Limb (tissue), 2 donors: ENCODE data around the gene CLPSL2.

ENCODE experiments used
- DNase-seq, 2 donors: peaks; one replicate each; pipeline ENCODE4 v3.0.0-alpha.2; 2016; ENCODE audit errors: extremely low spot score in 2 of 2

CLPSL2 gene

DNA sequence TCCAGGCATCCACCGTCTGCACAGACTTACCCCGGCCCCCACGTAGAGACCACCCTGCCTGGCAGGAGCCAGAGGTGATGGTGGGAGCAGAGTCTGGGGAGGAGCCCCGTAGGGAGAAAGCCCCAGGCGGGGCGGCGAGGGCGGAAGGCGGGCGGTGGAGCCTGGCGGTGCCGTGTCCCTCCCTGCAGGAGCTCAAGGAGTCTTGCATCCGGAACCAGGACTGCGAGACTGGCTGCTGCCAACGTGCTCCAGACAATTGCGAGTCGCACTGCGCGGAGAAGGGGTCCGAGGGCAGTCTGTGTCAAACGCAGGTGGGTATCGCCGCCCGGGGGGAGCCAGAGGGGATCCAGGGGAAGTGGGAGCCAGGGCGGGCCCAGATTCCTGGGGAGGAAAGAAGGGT lies 10.4 kb downstream of the CLPSL2 start:
- no peak for DNase-seq

GRCh38 chr6:35787266-35788218 lies 11.1 kb downstream of the CLPSL2 start:
- no peak for DNase-seq

DNA sequence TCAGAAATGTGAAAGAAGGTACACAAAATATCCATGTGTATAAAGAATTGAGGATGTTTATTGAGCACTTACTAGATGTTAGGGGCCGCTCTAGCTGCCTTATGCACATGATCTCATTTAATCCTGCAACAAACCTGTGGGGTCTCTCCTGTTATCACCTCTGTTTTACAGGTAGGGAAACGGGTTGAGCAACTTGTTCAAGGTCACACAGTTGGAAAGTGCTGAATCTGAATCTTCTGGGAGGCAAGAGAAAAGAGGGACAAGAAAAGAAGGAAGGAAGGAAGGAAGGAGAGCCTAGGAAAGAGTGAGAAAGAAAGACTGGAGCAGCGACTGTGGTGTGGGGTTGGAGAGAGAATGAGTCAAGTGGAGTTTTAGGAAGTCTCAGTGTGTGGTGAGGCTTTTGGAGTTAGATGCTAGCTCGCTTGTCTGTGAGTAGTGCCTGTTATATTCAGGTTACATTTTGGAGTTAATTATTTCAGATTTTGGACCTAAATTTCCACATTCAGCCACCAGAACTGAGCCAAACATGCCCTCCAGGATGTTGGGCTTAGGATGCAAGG lies 12.1 kb downstream of the CLPSL2 start:
- DNase-seq: no peak

DNA sequence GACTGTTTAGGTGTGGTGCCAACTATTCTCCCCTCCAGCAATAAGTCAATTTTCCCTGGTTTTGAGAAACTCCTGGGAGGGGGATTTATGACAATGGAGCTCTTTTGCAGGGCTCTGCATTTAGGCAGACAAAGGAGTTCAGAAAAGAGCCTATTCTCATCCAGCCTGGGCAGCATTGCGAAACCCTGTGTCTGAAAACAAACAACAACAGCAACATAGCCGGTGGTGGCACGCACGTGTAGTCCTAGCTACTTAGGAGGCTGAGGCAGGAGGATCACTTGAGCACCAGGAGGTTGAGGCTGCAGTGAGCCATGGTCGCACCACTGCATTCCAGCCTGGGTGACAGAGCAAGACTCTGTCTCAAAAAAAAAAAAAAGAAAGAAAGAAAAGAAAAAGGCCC lies 14.3 kb downstream of the CLPSL2 start:
- DNase-seq: no peak

- DNase-seq: no peak
These were observed 18.4 kb downstream of the CLPSL2 start for GRCh38 chr6:35794536-35795452.

GRCh38 chr6:35795453-35796071 lies 19.2 kb downstream of the CLPSL2 start:
- no peak for DNase-seq

GRCh38 chr6:35796236-35796635 lies 19.8 kb downstream of the CLPSL2 start:
- no peak for DNase-seq

DNA sequence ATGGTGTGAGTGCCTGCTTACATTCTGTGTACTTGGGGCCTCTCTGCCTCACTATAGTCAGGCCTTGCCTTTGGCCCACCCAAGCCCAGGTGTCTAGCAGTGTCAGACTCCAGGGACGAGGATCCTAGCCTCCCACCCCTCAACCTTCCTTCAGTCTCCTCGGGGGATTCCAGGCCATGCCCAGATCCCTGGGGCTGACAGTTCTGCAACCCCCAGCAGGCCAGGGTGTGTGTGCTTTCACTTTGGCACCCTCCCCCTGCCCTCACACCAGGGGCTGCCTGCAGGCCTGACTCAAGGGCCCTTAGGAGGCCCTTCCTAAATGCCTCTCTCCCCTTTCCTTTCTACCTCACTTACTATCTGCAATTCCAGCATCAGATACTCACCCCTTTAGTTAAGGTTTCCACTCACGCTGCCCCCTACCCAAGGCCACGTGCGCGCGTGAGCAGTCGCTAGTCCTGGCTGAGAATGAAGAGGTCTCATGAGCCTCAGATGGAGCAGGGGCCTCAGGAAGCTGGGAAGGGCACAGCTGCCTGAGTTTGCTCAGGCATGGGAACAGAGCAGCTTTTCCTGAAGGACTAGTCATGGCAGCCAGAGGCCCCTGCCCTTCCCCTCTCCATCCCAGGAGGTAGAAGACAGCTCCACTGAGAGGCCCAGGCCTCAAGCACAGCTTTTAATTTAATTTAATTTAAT lies 21.6 kb downstream of the CLPSL2 start:
- DNase-seq: no peak

DNA sequence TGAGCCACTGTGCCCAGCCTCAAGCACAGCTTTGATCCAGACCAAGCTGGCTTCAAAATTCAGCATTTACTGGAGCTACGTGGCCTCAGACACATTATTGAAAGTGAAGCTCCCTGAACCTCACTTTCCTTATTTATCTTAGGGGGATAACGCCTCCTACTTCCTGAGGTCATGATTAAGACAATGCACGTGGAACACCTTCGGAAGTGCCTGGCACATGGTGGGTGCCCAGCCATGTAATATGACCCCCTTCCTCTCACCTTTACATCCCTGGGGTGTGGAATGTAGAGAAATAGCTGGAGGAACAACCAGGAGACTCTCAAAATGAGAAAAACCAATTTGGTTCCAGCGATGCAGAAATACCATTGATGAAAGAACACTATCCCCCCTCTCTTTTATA lies 22.3 kb downstream of the CLPSL2 start:
- DNase-seq: no peak

GRCh38 chr6:35801148-35801547 lies 24.8 kb downstream of the CLPSL2 start:
- DNase-seq: no peak

- DNase-seq: peak; percentile 45 to 85
These were observed 28.8 kb downstream of the CLPSL2 start, which contains the start of gene LHFPL5 for GRCh38 chr6:35804996-35805736. Gene LHFPL5 (plus strand): TSS chr6:35805352. CDS start chr6:35805671, 319 bp downstream.

- peak in 1 of 2 donors; percentile 6 for DNase-seq
These were observed 32.3 kb downstream of the CLPSL2 start for GRCh38 chr6:35808688-35809087.

GRCh38 chr6:35809809-35810208 lies 33.4 kb downstream of the CLPSL2 start:
- DNase-seq: no peak

- no peak for DNase-seq
These were observed 34.7 kb downstream of the CLPSL2 start for GRCh38 chr6:35810971-35811698.

GRCh38 chr6:35811699-35811995 lies 35.2 kb downstream of the CLPSL2 start:
- DNase-seq: no peak

GRCh38 chr6:35817515-35817914 lies 41.1 kb downstream of the CLPSL2 start:
- no peak for DNase-seq

DNA sequence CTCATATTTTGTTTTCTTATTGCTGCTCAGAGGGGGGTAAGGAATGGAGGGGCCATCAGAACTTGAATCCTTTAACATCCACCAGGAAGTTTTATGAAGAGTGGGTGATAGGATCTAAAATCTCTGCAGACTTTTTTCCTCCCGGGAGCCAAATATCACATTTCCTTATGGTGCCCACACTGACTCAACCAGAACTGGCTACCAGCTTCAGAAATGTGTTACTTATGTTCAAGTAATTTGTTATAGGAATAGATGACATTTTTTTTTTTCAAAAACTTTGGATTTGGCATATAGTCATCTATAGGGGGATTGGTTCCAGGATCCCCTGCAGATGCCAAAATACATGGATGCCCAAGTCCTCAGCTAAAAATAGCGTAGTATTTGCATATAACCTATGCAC lies 47.2 kb downstream of the CLPSL2 start:
- DNase-seq: no peak

DNA sequence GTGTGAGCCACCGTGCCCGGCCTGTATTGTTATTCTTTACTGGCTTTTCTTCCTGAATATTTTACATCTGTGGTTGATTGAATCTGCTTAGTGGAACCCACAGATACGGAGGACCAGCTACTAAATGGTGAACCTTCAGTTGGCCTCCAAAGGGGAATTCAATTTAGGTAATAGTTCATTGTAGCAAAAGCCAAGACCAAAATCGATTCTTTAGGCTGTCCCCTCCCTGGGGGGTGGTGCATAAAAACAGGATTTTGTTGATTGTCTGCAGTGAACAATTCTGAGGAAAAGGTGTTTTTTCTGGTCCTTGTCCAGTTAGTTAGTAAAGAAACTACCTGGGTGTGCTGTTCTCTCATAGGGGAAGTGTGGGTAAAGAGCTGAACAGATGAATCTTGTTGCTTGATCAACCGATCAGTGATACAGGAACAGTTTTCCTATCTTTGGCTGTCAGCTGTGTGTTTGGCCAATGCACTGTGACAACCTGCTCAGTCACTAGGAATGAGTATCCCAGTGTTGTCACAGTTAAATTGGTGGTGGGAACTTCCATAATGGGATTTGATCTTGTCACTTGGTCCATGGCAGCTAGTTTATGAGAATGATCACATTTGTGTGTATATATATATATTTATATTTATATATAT lies 48.3 kb downstream of the CLPSL2 start:
- no peak for DNase-seq
